Testis (tissue), 2 donors: ENCODE data around the gene RNF126.

Source experiments
- CTCF ChIP-seq, 3 experiments: fragments of 450-650 bp in 2 of 3; fragments of 200-600 bp in 1 of 3; sonication (generic) in 1 of 3; IDR thresholded peaks; one replicate each; pipeline ENCODE4 v1.5.1; 2016 to 2019; ENCODE audit warnings: antibody characterized with exemption in 3 of 3, mild to moderate bottlenecking in 2 of 3, moderate library complexity in 1 of 3
- POLR2A ChIP-seq: fragments of 450-650 bp; IDR thresholded peaks from one replicate; pipeline ENCODE4 v1.6.1; 2017; ENCODE audit warnings: antibody characterized with exemption, mild to moderate bottlenecking, moderate library complexity

GRCh38 chr19:607301-608154, 55.5 kb downstream of the RNF126 start:
- TF ChIP-seq POLR2A (no peak), CTCF (IDR thresholded peaks at IDR 0.05) (no peak)
